Muscle of leg (tissue), 9 donors: ENCODE results near the gene MAEA. TPM values are rescaled to one million over a fixed set of nuclear protein-coding genes. Genes with fewer than 3 reads are reported as not detected.

Experiments used
- polyA plus RNA-seq, 8 donors: library from polyadenylated mRNA; unstranded; fragments of 120-200 nt; gene quantifications; one replicate each; pipeline versions ENCODE4 v1.2.1 to v1.2.3, GENCODE V29; 2013; ENCODE audit warnings: inconsistent platforms in 1 of 8, low replicate concordance in 1 of 8; ENCODE audit not compliant: insufficient read length in 8 of 8, insufficient read depth in 1 of 8
- total RNA-seq: library from RNA; stranded (reverse); fragments of 120-200 nt; gene quantifications from one replicate; pipeline ENCODE4 v1.2.4, GENCODE V29; 2013

MAEA gene
- total and polyA plus RNA-seq, 9 donors, result 30.5 to 49.6 (median 40.8) TPM

Other genes with a start within 250 kb of the MAEA start
- gene RNF212, start 176.3 kb upstream of the MAEA start, total RNA-seq, result 3.2 TPM
- gene RNF212, start 176.3 kb upstream of the MAEA start, polyA plus RNA-seq, result 1 to 10 TPM; 2.3 to 6.0 (median 4.4) TPM
- 54.3 TPM for gene SPON2, start 117.3 kb upstream of the MAEA start, total RNA-seq
- 10 to 100 TPM; 40.9 to 87.8 (median 59.0) TPM for gene SPON2, start 117.3 kb upstream of the MAEA start, polyA plus RNA-seq
- gene CTBP1, start 40.8 kb upstream of the MAEA start, total RNA-seq, result 81.9 TPM
- gene CTBP1, start 40.8 kb upstream of the MAEA start, polyA plus RNA-seq, result 100 to 1,000 TPM; 101 to 146 (median 122) TPM
- 5.9 TPM for gene UVSSA, start 57.3 kb downstream of the MAEA start, total RNA-seq
- gene UVSSA, start 57.3 kb downstream of the MAEA start, polyA plus RNA-seq, result 10 to 100 TPM in 2 of 8 donors, 1 to 10 TPM in 6; 5.5 to 13.6 (median 9.1) TPM
- gene NKX1-1, start 116.6 kb downstream of the MAEA start, total RNA-seq, result not detected
- not detected for gene NKX1-1, start 116.6 kb downstream of the MAEA start, polyA plus RNA-seq